ENCODE data around the gene ATXN3L. TPM values are rescaled to one million over a fixed set of nuclear protein-coding genes. Genes with fewer than 3 reads are reported as not detected.

The ATXN3L gene
- total and polyA plus RNA-seq, 7 experiments from 2014 or later, result not detected

DNA sequence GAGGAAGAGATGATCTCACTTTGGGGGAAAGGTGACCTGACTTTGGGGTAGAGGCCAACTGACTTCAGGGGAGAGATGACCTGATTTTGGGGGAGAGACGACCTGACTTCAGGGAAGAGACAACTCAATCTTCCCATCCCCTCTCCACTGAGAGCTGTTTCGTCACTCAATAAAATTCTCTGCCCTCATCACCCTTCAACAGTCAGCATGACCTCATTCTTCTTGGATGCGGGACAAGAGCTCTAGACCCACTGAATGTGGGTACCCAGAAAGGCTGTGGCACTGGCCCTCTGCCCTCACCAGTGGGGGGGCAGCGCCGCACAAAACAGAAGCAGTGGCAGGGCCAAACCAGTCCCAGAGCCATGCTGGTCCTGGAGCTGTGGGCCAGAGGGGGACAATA, 34.6 kb downstream of the ATXN3L start:
- CTCF ChIA-PET, result no interaction called here

DNA sequence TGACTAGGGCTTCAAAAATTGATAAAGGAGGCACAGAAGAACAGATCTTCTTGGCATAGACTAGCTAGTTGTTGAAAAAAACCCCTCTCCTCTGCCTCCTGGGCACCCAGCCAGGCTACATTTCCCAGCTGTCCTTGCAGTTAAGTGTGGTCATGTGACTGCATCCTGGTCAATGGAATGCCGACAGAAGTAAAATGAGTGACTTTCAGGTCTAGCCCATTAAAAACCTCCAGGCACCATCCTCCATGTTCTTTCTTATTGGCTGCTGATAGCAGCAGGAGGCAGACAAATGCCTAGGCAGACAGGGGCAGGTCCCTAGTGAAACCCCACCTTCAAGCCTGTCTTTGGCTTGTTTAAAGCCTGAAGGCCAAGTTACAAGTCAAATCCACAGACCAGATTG, 35.3 kb downstream of the ATXN3L start:
- no peaks in the 10 kb centered on the region for H3K27me3 ChIP-seq (ENCODE audit: control insufficient read depth in 2 of 2, insufficient read depth in 2 of 2, low read length in 2 of 2)
- ATAC-seq, result no peak
- DNase-seq, result no peak
- peaks cover 0 to 10% (median 0%) of the 10 kb centered on the region in 3 experiments for H3K9me3 ChIP-seq (ENCODE audit: control insufficient read depth in 2 of 3, low read length in 3 of 3)
- no peak overlapping the region for H3K4me3 Mint-ChIP-seq
- H3K27ac ChIP-seq (ENCODE audit: low read depth, low read length), result no peak overlapping the region
- H3K36me3 ChIP-seq (ENCODE audit: control insufficient read depth in 2 of 3, insufficient read depth in 3 of 3, low read length in 3 of 3), result no peaks in the 10 kb centered on the region
- ChIA-PET POLR2A (no interaction called here), CTCF (no interaction called here)
- H3K4me1 ChIP-seq (ENCODE audit: control insufficient read depth in 2 of 2, insufficient read depth in 2 of 2, low read length in 2 of 2), result no peaks in the 10 kb centered on the region
- peaks cover 0 to 18% (median 8%) of the 10 kb centered on the region in 11 donors for H3K9me3 Mint-ChIP-seq
- no peaks in the 10 kb centered on the region for H3K27me3 Mint-ChIP-seq
- intact Hi-C loops (cut with micrococcal nuclease), result no loop called here
- peaks cover 0 to 7% (median 0%) of the 10 kb centered on the region in 7 donors for H3K4me1 Mint-ChIP-seq
- H3K36me3 Mint-ChIP-seq, result peaks cover 0 to 14% (median 0%) of the 10 kb centered on the region in 5 donors
- no peak overlapping the region for H3K27ac Mint-ChIP-seq
- no peak overlapping the region for H3K4me3 ChIP-seq (ENCODE audit: low read length)

More for the DNA sequence above, 34.6 kb downstream of the ATXN3L start:
- Histone ChIP-seq H3K4me3 (ENCODE audit: low read length) (no peak overlapping the region), H3K27me3 (ENCODE audit: control insufficient read depth in 2 of 2, insufficient read depth in 2 of 2, low read length in 2 of 2) (no peaks in the 10 kb centered on the region), H3K4me1 (ENCODE audit: control insufficient read depth in 2 of 2, insufficient read depth in 2 of 2, low read length in 2 of 2) (no peaks in the 10 kb centered on the region), H3K36me3 (ENCODE audit: control insufficient read depth in 2 of 3, insufficient read depth in 3 of 3, low read length in 3 of 3) (no peaks in the 10 kb centered on the region), H3K9me3 (ENCODE audit: control insufficient read depth in 2 of 3, low read length in 3 of 3) (peaks cover 0 to 10% (median 0%) of the 10 kb centered on the region in 3 experiments), H3K27ac (ENCODE audit: low read depth, low read length) (no peak overlapping the region)
- ATAC-seq, result no peak
- Mint-ChIP-seq H3K27me3 (no peaks in the 10 kb centered on the region), H3K9me3 (peaks cover 0 to 18% (median 8%) of the 10 kb centered on the region in 11 donors), H3K27ac (no peak overlapping the region), H3K4me3 (no peak overlapping the region), H3K4me1 (peaks cover 0 to 7% (median 0%) of the 10 kb centered on the region in 7 donors), H3K36me3 (peaks cover 0 to 14% (median 0%) of the 10 kb centered on the region in 5 donors)
- intact Hi-C loops (cut with micrococcal nuclease), result no loop called here
- DNase-seq, result no peak
- POLR2A ChIA-PET, result no interaction called here

DNA sequence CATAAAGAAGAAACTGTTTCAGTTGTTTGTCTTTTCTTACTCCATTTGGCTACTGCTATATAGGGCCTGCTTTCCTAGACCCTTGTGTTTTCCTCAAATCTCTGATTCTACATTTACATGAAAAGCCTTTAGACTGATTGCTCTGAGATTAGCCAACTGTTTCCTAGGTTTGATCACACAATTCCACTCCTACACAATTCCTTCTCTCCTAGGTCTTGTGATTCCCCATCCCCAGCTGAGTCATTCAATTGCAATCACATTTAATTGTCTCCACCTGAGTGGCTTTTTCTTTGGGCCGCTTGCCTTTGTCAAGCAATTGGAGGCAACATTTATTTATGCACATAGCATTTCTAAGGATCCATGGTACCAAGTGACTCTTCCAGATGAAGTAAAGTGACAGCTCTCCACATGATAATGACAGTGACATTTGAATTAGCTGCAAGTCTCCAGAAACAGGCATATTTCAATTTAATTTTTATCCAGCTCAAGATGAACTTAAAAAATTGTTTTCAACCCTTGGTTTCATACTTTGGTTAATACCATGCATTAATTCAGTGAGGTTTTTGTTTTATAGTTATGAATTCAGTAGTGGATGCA, 35.8 kb downstream of the ATXN3L start:
- CTCF ChIA-PET, result no interaction called here
- Histone ChIP-seq H3K36me3 (ENCODE audit: control insufficient read depth in 2 of 3, insufficient read depth in 3 of 3, low read length in 3 of 3) (no peaks in the 10 kb centered on the region), H3K9me3 (ENCODE audit: control insufficient read depth in 2 of 3, low read length in 3 of 3) (peaks cover 0 to 10% (median 0%) of the 10 kb centered on the region in 3 experiments), H3K27ac (ENCODE audit: low read depth, low read length) (no peak overlapping the region), H3K4me3 (ENCODE audit: low read length) (no peak overlapping the region), H3K4me1 (ENCODE audit: control insufficient read depth in 2 of 2, insufficient read depth in 2 of 2, low read length in 2 of 2) (no peaks in the 10 kb centered on the region), H3K27me3 (ENCODE audit: control insufficient read depth in 2 of 2, insufficient read depth in 2 of 2, low read length in 2 of 2) (no peaks in the 10 kb centered on the region)
- H3K36me3 Mint-ChIP-seq, result peaks cover 0 to 14% (median 0%) of the 10 kb centered on the region in 5 donors
- DNase-seq (no peak), ATAC-seq (no peak)
- intact Hi-C loops (cut with micrococcal nuclease), result no loop called here
- POLR2A ChIA-PET, result no interaction called here
- H3K27ac Mint-ChIP-seq, result no peak overlapping the region
- H3K27me3 Mint-ChIP-seq, result no peaks in the 10 kb centered on the region
- peaks cover 0 to 18% (median 8%) of the 10 kb centered on the region in 11 donors for H3K9me3 Mint-ChIP-seq
- peaks cover 0 to 7% (median 0%) of the 10 kb centered on the region in 7 donors for H3K4me1 Mint-ChIP-seq
- no peak overlapping the region for H3K4me3 Mint-ChIP-seq

DNA sequence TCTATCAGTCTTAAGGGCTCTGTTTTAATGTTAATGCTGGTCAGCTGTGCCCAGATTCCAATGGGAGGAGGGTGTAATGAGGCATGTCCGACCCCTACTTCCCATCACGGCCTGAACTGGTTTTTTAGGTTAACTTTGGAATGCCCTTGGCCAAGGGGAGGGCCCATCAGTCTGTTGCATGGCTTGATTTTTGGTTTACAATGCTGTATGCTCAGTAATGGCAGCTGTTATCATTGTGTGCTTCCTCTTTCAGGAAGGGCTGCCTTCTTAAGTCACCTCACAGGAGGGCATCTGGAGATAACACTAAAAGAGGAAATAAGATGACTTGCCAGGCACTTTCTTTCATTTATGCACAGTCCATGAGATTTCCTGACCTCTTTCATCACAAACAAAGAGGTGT, 36.3 kb downstream of the ATXN3L start:
- Mint-ChIP-seq H3K36me3 (peaks cover 0 to 14% (median 0%) of the 10 kb centered on the region in 5 donors), H3K27ac (no peak overlapping the region), H3K4me1 (peaks cover 0 to 7% (median 0%) of the 10 kb centered on the region in 7 donors), H3K9me3 (peaks cover 0 to 18% (median 8%) of the 10 kb centered on the region in 11 donors), H3K27me3 (no peaks in the 10 kb centered on the region), H3K4me3 (no peak overlapping the region)
- ChIA-PET POLR2A (no interaction called here), CTCF (no interaction called here)
- DNase-seq, result no peak
- H3K4me1 ChIP-seq (ENCODE audit: control insufficient read depth in 2 of 2, insufficient read depth in 2 of 2, low read length in 2 of 2), result no peaks in the 10 kb centered on the region
- H3K4me3 ChIP-seq (ENCODE audit: low read length), result no peak overlapping the region
- no peaks in the 10 kb centered on the region for H3K27me3 ChIP-seq (ENCODE audit: control insufficient read depth in 2 of 2, insufficient read depth in 2 of 2, low read length in 2 of 2)
- no peaks in the 10 kb centered on the region for H3K36me3 ChIP-seq (ENCODE audit: control insufficient read depth in 2 of 3, insufficient read depth in 3 of 3, low read length in 3 of 3)
- H3K9me3 ChIP-seq (ENCODE audit: control insufficient read depth in 2 of 3, low read length in 3 of 3), result peaks cover 0 to 10% (median 0%) of the 10 kb centered on the region in 3 experiments
- ATAC-seq, result no peak
- H3K27ac ChIP-seq (ENCODE audit: low read depth, low read length), result no peak overlapping the region
- intact Hi-C loops (cut with micrococcal nuclease), result no loop called here

DNA sequence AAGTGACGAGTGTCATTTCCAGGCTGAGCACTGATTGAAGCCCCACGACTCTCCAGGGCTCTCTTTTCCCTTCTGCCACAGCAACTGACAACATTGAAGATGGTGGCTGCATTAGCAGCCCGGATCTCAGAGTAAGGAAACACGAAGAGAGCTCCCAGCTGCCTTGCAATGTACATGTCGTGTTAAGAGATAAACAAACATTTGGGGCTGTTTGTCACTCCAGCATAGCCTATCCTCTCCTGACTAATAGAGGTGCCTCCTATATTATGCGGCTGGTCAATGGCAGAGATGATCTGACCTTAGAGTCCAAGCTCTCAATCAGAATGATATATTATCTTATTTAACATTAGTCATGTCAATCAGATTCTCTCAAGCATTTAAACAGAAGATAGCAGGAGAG, 38.6 kb downstream of the ATXN3L start:
- no peak overlapping the region for H3K4me3 Mint-ChIP-seq
- H3K4me1 ChIP-seq (ENCODE audit: control insufficient read depth in 2 of 2, insufficient read depth in 2 of 2, low read length in 2 of 2), result no peaks in the 10 kb centered on the region
- intact Hi-C loops (cut with micrococcal nuclease), result no loop called here
- H3K36me3 ChIP-seq (ENCODE audit: control insufficient read depth in 2 of 3, insufficient read depth in 3 of 3, low read length in 3 of 3), result no peaks in the 10 kb centered on the region
- H3K27ac ChIP-seq (ENCODE audit: low read depth, low read length), result no peak overlapping the region
- no peaks in the 10 kb centered on the region for H3K27me3 Mint-ChIP-seq
- H3K9me3 Mint-ChIP-seq, result peaks cover 0 to 18% (median 6%) of the 10 kb centered on the region in 11 donors
- H3K27ac Mint-ChIP-seq, result no peak overlapping the region
- no peak overlapping the region for H3K4me3 ChIP-seq (ENCODE audit: low read length)
- ATAC-seq (no peak), DNase-seq (no peak)
- H3K4me1 Mint-ChIP-seq, result peaks cover 0 to 7% (median 4%) of the 10 kb centered on the region in 7 donors
- CTCF ChIA-PET, result no interaction called here
- peaks cover 0 to 12% (median 0%) of the 10 kb centered on the region in 5 donors for H3K36me3 Mint-ChIP-seq
- peaks cover 0 to 10% (median 0%) of the 10 kb centered on the region in 3 experiments for H3K9me3 ChIP-seq (ENCODE audit: control insufficient read depth in 2 of 3, low read length in 3 of 3)
- POLR2A ChIA-PET, result no interaction called here
- no peaks in the 10 kb centered on the region for H3K27me3 ChIP-seq (ENCODE audit: control insufficient read depth in 2 of 2, insufficient read depth in 2 of 2, low read length in 2 of 2)

DNA sequence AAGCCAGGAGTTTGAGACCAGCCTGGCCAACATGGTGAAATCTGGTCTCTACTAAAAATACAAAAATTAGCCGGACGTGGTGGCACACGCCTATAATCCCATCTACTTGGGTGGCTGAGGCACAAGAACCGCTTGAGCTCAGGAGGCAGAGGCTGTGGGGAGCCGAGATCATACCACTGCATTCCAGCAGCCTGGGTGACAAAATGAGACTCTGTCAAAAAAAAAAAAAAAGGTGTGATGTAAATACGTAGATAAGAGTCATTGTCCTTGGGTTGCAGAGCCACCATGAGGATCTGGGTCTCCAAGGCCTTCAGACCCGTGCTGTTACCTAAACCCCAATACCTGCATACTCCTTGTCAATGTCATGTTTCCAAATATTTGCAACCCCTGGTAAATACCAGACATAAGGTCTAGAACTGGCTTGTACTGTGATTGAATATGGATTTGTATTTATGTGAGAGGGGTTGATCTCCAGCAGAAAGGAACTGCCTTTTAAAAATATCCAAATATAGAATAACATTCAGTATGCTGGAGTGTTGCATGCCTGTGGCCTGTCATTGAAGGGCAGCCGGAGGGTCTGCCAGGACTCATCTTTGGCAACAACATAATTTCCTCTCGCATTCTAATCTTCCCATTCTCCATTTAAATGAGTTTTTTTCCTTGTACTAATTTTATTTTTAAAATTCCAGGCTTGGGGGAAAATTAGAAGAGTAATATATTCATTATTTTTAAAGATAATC, 40.4 kb downstream of the ATXN3L start:
- H3K4me3 ChIP-seq (ENCODE audit: low read length), result no peak overlapping the region
- no peaks in the 10 kb centered on the region for H3K27me3 ChIP-seq (ENCODE audit: control insufficient read depth in 2 of 2, insufficient read depth in 2 of 2, low read length in 2 of 2)
- no peaks in the 10 kb centered on the region for H3K4me1 ChIP-seq (ENCODE audit: control insufficient read depth in 2 of 2, insufficient read depth in 2 of 2, low read length in 2 of 2)
- Mint-ChIP-seq H3K36me3 (peaks cover 0 to 9% (median 0%) of the 10 kb centered on the region in 5 donors), H3K4me3 (no peak overlapping the region), H3K27ac (no peak overlapping the region), H3K27me3 (no peaks in the 10 kb centered on the region), H3K4me1 (peaks cover 0 to 7% (median 4%) of the 10 kb centered on the region in 7 donors), H3K9me3 (peaks cover 0 to 11% (median 2%) of the 10 kb centered on the region in 11 donors)
- no peaks in the 10 kb centered on the region for H3K36me3 ChIP-seq (ENCODE audit: control insufficient read depth in 2 of 3, insufficient read depth in 3 of 3, low read length in 3 of 3)
- ChIA-PET POLR2A (no interaction called here), CTCF (no interaction called here)
- ATAC-seq (no peak), DNase-seq (no peak)
- H3K9me3 ChIP-seq (ENCODE audit: control insufficient read depth in 2 of 3, low read length in 3 of 3), result no peaks in the 10 kb centered on the region
- no peak overlapping the region for H3K27ac ChIP-seq (ENCODE audit: low read depth, low read length)
- intact Hi-C loops (cut with micrococcal nuclease), result no loop called here
